Measurements from ENCODE around the gene PPP6R3.

DNA sequence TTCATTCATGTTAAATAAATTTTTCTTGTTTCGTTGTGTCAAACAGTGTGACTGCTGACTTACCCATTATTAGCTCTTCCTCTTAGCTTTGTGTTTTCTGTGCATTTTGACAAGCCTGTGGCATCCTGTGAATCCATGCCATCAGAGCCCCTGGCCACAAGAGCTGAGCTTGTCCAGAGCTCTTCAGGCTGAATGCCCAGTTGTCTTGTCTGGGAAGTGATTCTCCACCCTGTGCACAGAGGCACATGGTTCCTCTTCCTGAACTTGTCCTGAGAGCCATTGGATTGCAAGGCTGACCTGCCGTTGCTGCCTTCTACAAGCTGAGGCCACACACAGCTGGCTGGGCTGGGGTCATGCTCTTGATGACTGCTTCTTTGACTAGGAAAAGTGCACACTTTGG, 64.1 kb downstream of the PPP6R3 start:
- TF ChIP-seq POLR2A (IDR thresholded peaks at IDR 0.05): no peak
- TF ChIP-seq, protein P1, sequence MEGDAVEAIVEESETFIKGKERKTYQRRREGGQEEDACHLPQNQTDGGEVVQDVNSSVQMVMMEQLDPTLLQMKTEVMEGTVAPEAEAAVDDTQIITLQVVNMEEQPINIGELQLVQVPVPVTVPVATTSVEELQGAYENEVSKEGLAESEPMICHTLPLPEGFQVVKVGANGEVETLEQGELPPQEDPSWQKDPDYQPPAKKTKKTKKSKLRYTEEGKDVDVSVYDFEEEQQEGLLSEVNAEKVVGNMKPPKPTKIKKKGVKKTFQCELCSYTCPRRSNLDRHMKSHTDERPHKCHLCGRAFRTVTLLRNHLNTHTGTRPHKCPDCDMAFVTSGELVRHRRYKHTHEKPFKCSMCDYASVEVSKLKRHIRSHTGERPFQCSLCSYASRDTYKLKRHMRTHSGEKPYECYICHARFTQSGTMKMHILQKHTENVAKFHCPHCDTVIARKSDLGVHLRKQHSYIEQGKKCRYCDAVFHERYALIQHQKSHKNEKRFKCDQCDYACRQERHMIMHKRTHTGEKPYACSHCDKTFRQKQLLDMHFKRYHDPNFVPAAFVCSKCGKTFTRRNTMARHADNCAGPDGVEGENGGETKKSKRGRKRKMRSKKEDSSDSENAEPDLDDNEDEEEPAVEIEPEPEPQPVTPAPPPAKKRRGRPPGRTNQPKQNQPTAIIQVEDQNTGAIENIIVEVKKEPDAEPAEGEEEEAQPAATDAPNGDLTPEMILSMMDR (IDR thresholded peaks at IDR 0.05): no peak

Measured in thyroid gland (tissue), 4 donors.